Measurements from ENCODE around the gene IRX2. TPM values are rescaled to one million over a fixed set of nuclear protein-coding genes. Genes with fewer than 3 reads are reported as not detected.

Gene IRX2
- total RNA-seq, 2 donors from 2014 or later = 0.28 to 0.54 TPM

- H3K36me3 ChIP-seq = no peaks in the 10 kb centered on the region
- ATAC-seq (ENCODE audit: insufficient number of reproducible peaks, low FRiP score, low read depth) = no peak
- TF ChIP-seq CTCF (IDR thresholded peaks at IDR 0.05) = no peak
- peaks cover 0 to 10% of the 10 kb centered on the region in 2 donors for H3K4me1 ChIP-seq (ENCODE audit: control insufficient read depth in 1 of 2, low read depth in 2 of 2)
- H3K9me3 ChIP-seq = no peaks in the 10 kb centered on the region
- H3K27me3 ChIP-seq (replicated peaks; ENCODE audit: insufficient read depth) = peaks cover 16% of the 10 kb centered on the region
- H3K27ac ChIP-seq = no peak overlapping the region
- DNase-seq (ENCODE audit: low spot score) = no peak
- H3K4me3 ChIP-seq = no peak overlapping the region
Measured at GRCh38 chr5:2747363-2748162, 3.9 kb downstream of the IRX2 start.

GRCh38 chr5:2746561-2747032 is 4.9 kb downstream of the IRX2 start:
- no peaks in the 10 kb centered on the region for H3K36me3 ChIP-seq
- ATAC-seq (ENCODE audit: insufficient number of reproducible peaks, low FRiP score, low read depth) (no peak), DNase-seq (ENCODE audit: low spot score) (no peak)
- no peak for TF ChIP-seq CTCF (IDR thresholded peaks at IDR 0.05)
- peaks cover 0 to 10% of the 10 kb centered on the region in 2 donors for H3K4me1 ChIP-seq (ENCODE audit: control insufficient read depth in 1 of 2, low read depth in 2 of 2)
- H3K27ac ChIP-seq = no peak overlapping the region
- no peaks in the 10 kb centered on the region for H3K9me3 ChIP-seq
- H3K27me3 ChIP-seq (replicated peaks; ENCODE audit: insufficient read depth) = peaks cover 11% of the 10 kb centered on the region
- no peak overlapping the region for H3K4me3 ChIP-seq

- TF ChIP-seq CTCF (IDR thresholded peaks at IDR 0.05) = no peak
- Histone ChIP-seq H3K27me3 (replicated peaks; ENCODE audit: insufficient read depth) (no peaks in the 10 kb centered on the region), H3K27ac (no peak overlapping the region), H3K9me3 (no peaks in the 10 kb centered on the region), H3K4me3 (no peak overlapping the region), H3K36me3 (no peaks in the 10 kb centered on the region), H3K4me1 (ENCODE audit: control insufficient read depth in 1 of 2, low read depth in 2 of 2) (peaks cover 0 to 6% of the 10 kb centered on the region in 2 donors)
- DNase-seq (ENCODE audit: low spot score) (no peak), ATAC-seq (ENCODE audit: insufficient number of reproducible peaks, low FRiP score, low read depth) (no peak)
Measured at GRCh38 chr5:2744485-2744884, 7.0 kb downstream of the IRX2 start.

GRCh38 chr5:2742921-2743679 is 8.4 kb downstream of the IRX2 start:
- ATAC-seq (ENCODE audit: insufficient number of reproducible peaks, low FRiP score, low read depth) = no peak
- Histone ChIP-seq H3K4me1 (ENCODE audit: control insufficient read depth in 1 of 2, low read depth in 2 of 2) (peaks cover 0 to 11% of the 10 kb centered on the region in 2 donors), H3K4me3 (no peak overlapping the region), H3K9me3 (no peaks in the 10 kb centered on the region), H3K36me3 (no peaks in the 10 kb centered on the region), H3K27me3 (replicated peaks; ENCODE audit: insufficient read depth) (no peaks in the 10 kb centered on the region), H3K27ac (no peak overlapping the region)
- no peak for TF ChIP-seq CTCF (IDR thresholded peaks at IDR 0.05)
- DNase-seq (ENCODE audit: low spot score) = no peak

- H3K4me3 ChIP-seq = no peak overlapping the region
- no peak for TF ChIP-seq CTCF (IDR thresholded peaks at IDR 0.05)
- H3K4me1 ChIP-seq (ENCODE audit: control insufficient read depth in 1 of 2, low read depth in 2 of 2) = peaks cover 0 to 11% of the 10 kb centered on the region in 2 donors
- DNase-seq (ENCODE audit: low spot score) = no peak
- H3K36me3 ChIP-seq = no peaks in the 10 kb centered on the region
- no peaks in the 10 kb centered on the region for H3K9me3 ChIP-seq
- no peak for ATAC-seq (ENCODE audit: insufficient number of reproducible peaks, low FRiP score, low read depth)
- no peaks in the 10 kb centered on the region for H3K27me3 ChIP-seq (replicated peaks; ENCODE audit: insufficient read depth)
- no peak overlapping the region for H3K27ac ChIP-seq
Measured at GRCh38 chr5:2741956-2742355, 9.5 kb downstream of the IRX2 start.

All from thoracic aorta (tissue), 2 donors.